ENCODE results near the gene C1orf226.

- TF ChIP-seq CTCF (IDR thresholded peaks at IDR 0.05; ENCODE audit: insufficient read depth, low read length, poor library complexity, severe bottlenecking) = no peak
- TF ChIP-seq EZH2phosphoT487 (conservative IDR thresholded peaks at IDR 0.05; ENCODE audit: low read length) = no peak
Observed at GRCh38 chr1:162421258-162422164, 40.0 kb downstream of the C1orf226 start.

Data from SU-DHL-6 (cell line).